Heart left ventricle (tissue), 16 donors: ENCODE data around the gene TMEM170B. TPM values are rescaled to one million over a fixed set of nuclear protein-coding genes. Genes with fewer than 3 reads are reported as not detected.

Experiments
- ATAC-seq, 4 donors: fragments of 200-7000 bp; cut with Tn5 transposase; one replicate each; pipeline ENCODE4 v1.9.1; 2020 to 2022; ENCODE audit warnings: moderate library complexity in 4 of 4, mild to moderate bottlenecking in 3 of 4, moderate number of reproducible peaks in 1 of 4
- DNase-seq, 5 donors: peaks; one replicate each; pipeline ENCODE4 v3.0.0-alpha.2; 2020
- H3K27ac ChIP-seq, 12 donors: fragments of 200-600 bp; sonication (generic) in 4 of 12; one replicate each; pipeline versions ENCODE4 v1.5.0 to v1.8.0; 2016 to 2022; ENCODE audit warnings: mild to moderate bottlenecking in 2 of 12
- H3K27me3 ChIP-seq, 9 donors: fragments of 200-600 bp; sonication (generic) in 2 of 9; one replicate each; pipeline versions ENCODE4 v1.5.1 to v1.8.0; 2016 to 2022; ENCODE audit warnings: mild to moderate bottlenecking in 3 of 9
- H3K36me3 ChIP-seq, 9 donors: fragments of 200-600 bp; sonication (generic) in 2 of 9; one replicate each; pipeline versions ENCODE4 v1.5.0 to v1.8.0; 2018 to 2022; ENCODE audit warnings: mild to moderate bottlenecking in 2 of 9
- H3K4me1 ChIP-seq, 12 donors: fragments of 200-600 bp; sonication (generic) in 4 of 12; one replicate each; pipeline versions ENCODE4 v1.5.0 to v1.8.0; 2016 to 2022; ENCODE audit warnings: mild to moderate bottlenecking in 3 of 12
- H3K4me3 ChIP-seq, 12 donors: fragments of 200-600 bp; sonication (generic) in 4 of 12; one replicate each; pipeline versions ENCODE4 v1.5.0 to v1.8.0; 2017 to 2022; ENCODE audit warnings: mild to moderate bottlenecking in 9 of 12, moderate library complexity in 4 of 12
- H3K9me3 ChIP-seq, 12 donors: fragments of 200-600 bp; sonication (generic) in 4 of 12; one replicate each; pipeline versions ENCODE4 v1.5.0 to v1.8.0; 2016 to 2022; ENCODE audit warnings: mild to moderate bottlenecking in 1 of 12
- CTCF ChIP-seq, 12 donors: fragments of 200-600 bp; sonication (generic) in 4 of 12; IDR thresholded peaks; one replicate each; pipeline versions ENCODE4 v1.5.0 to v1.8.0; 2018 to 2022; ENCODE audit warnings: antibody characterized with exemption in 12 of 12, mild to moderate bottlenecking in 5 of 12
- POLR2A ChIP-seq, 2 donors: fragments of 450-650 bp; IDR thresholded peaks; one replicate each; pipeline ENCODE4 v1.6.1; 2017; ENCODE audit warnings: antibody characterized with exemption in 2 of 2, mild to moderate bottlenecking in 2 of 2, moderate library complexity in 2 of 2
- WGBS, 4 donors: extraction: QIAGEN DNeasy Blood & Tissue Kit in 2 of 4; methylation state at CpG; one replicate each; pipeline versions ENCODE4 v1.1.5 to v1.1.7; 2013 to 2018; 5-methylcytosine and 5-hydroxymethylcytosine counted together
- intact Hi-C, 10 donors: fragments of 100-400 bp; cut with DNase I; formaldehyde crosslinking; loops; one replicate each; pipeline versions ENCODE4 v1.11.1 to v1.14.2; 2022
- polyA plus RNA-seq, 2 donors: library from polyadenylated mRNA; stranded (reverse); fragments of 200-250 nt; gene quantifications; one replicate each; pipeline ENCODE4 v1.2.3, GENCODE V29; 2013
- total RNA-seq, 9 donors: library from RNA; depleted of rRNA in 2 of 9; stranded (reverse); fragments of >200 nt in 2 of 9; fragmentation: NEBNext Ultra II Directional in 3 of 9; extraction: Animal tissue kit (Norgen Biotek cat#: 25700) in 3 of 9; gene quantifications; one replicate each; pipeline versions ENCODE4 v1.1.0 to v1.2.4, GENCODE V29; 2016 to 2023
- donor health status: ischemic (EF 13 %, LVEDD 7.1; RV severe dilation, severe dysfunction).
- donor health status: healthy with polysubstance abuse.
- donor health status: DM: no; HTN: yes; CAD: no.
- donor health status: DM: no; HTN: no; CAD: no.
- donor health status: ischemic (EF 25% LVEDD 6.9; RV normal size, moderate dysfunction).
- donor health status: ischemic (EF 25% LVEDD 5.7; RV mildly dilated, moderate dysfunction).
- donor health status: healthy.
- donor health status: DM: yes; HTN: yes; CAD: no.
- donor health status: ischemic (EF 35%, LVEDD 5.7; RV mildly dilated, moderate dysfunction).
- donor health status: nonischemic (EF 11% LVEDD 7.7; RV severe dilation, severe dysfunction).
- donor health status: DM: yes; HTN: yes; CAD: no.
- donor health status: PGD.
- donor health status: ischemic (EF 29% LVEDD 5.4; RV normal size, mild dysfunction).
- donor health status: nonischemic (EF 23%, LVEDD 6.1; RV moderate dilation, normal function).

TMEM170B gene
- total and polyA plus RNA-seq, 11 donors = 1.0 to 5.9 (median 3.9) TPM

- H3K4me3 ChIP-seq = no peak overlapping the region
- H3K9me3 ChIP-seq = no peaks in the 10 kb centered on the region
- peaks cover 0 to 8% (median 0%) of the 10 kb centered on the region in 12 donors for H3K4me1 ChIP-seq
- no peaks in the 10 kb centered on the region for H3K27me3 ChIP-seq
- TF ChIP-seq POLR2A (IDR thresholded peaks at IDR 0.05) (no peak), CTCF (IDR thresholded peaks at IDR 0.05) (no peak)
- DNase-seq (no peak), ATAC-seq (no peak)
- H3K27ac ChIP-seq = no peak overlapping the region
- H3K36me3 ChIP-seq = peaks cover 0 to 12% (median 6%) of the 10 kb centered on the region in 9 donors
- 89 to 97% (median 93%) methylated on average over 2 of the region's 2 CpGs for WGBS, 4 donors
- intact Hi-C loops = loop anchor here in 7 of 10 donors (5.0 to 10.0 kb wide), 4 partner anchors 76 to 619 kb away; no protein-coding TSS in a partner anchor
Observed at GRCh38 chr6:11571073-11571472, 33.5 kb downstream of the TMEM170B start.

GRCh38 chr6:11575408-11576033 is 38.0 kb downstream of the TMEM170B start:
- Histone ChIP-seq H3K36me3 (peaks cover 0 to 5% (median 0%) of the 10 kb centered on the region in 9 donors), H3K4me3 (peak overlapping the region in 2 of 12 donors; percentile 5 to 10), H3K9me3 (no peaks in the 10 kb centered on the region), H3K27me3 (no peaks in the 10 kb centered on the region), H3K27ac (peak overlapping the region in 1 of 12 donors; percentile 24), H3K4me1 (peaks cover 0 to 8% (median 0%) of the 10 kb centered on the region in 12 donors)
- DNase-seq = peak in 4 of 5 donors; percentile 27 to 45 (median 39)
- peak; percentile 86 to 98 (median 96) for ATAC-seq
- TF ChIP-seq POLR2A (IDR thresholded peaks at IDR 0.05) = no peak
- TF ChIP-seq CTCF (IDR thresholded peaks at IDR 0.05) = peak; percentile 75 to 91 (median 80)
- WGBS, 4 donors = 50 to 56% (median 52%) methylated on average over 10 of the region's 10 CpGs
- intact Hi-C loops = loop anchor here in 9 of 10 donors (1.0 to 10.0 kb wide), 7 partner anchors 78 to 621 kb away; no protein-coding TSS in a partner anchor

DNA sequence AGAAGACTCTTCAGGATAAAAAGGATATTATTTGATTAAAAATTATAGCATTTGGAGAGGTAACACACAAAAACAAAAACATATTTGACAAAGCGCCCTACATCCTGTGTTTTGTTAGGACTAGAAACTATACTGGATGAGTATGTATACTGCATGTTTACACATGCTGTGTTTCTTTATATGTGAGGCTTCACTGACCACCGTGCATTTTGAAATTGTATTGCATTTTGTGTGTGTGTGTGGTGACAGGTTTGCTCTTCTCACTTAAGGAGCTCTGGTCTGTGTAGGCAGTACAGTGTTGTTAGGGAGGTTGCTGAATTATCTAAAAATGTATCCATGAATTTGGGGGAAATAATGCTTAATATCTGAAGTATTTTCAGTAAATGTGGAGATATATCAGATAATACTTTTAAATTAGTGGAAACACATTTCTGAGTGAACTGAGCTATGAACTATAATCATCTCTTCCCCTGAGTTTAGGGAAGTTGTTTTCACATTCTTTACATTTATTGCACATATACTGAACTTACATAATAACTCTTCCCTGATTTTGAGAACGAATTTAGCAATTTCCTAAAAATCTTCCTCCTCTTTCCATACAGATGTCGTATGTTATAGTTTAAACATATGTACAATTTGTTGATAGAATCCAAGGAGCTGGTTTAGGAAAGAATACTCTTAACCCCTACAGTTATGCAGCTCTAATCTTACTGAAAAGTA is 43.3 kb downstream of the TMEM170B start:
- no peaks in the 10 kb centered on the region for H3K9me3 ChIP-seq
- WGBS, 4 donors = 80 to 82% (median 81%) methylated on average over 4 of the region's 4 CpGs
- ATAC-seq (no peak), DNase-seq (no peak)
- H3K36me3 ChIP-seq = peaks cover 0 to 5% (median 0%) of the 10 kb centered on the region in 9 donors
- no peak overlapping the region for H3K27ac ChIP-seq
- intact Hi-C loops = loop anchor here in 5 of 10 donors (10.0 kb wide), 5 partner anchors 654 to 1314 kb away; no protein-coding TSS in a partner anchor
- no peaks in the 10 kb centered on the region for H3K4me1 ChIP-seq
- no peak overlapping the region for H3K4me3 ChIP-seq
- H3K27me3 ChIP-seq = no peaks in the 10 kb centered on the region
- TF ChIP-seq CTCF (IDR thresholded peaks at IDR 0.05) (no peak), POLR2A (IDR thresholded peaks at IDR 0.05) (no peak)

DNA sequence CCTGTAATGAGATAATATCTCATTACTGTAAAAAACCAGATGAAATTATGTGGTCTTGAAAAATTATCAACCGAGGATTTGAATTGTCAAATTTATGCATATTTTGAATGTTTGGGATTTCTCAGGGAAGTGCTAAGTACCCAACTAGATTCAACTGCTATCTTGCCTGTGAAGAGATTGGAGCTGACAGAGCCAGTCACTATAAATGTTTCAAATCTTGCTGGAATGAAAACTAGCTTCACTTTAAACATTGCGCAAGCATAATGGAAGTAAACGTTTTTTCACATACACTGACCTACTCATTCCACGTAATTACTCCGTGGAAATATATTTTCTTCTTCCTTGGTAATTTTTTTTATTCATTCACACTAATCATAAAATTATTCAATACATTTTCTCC is 46.7 kb downstream of the TMEM170B start:
- ATAC-seq (no peak), DNase-seq (no peak)
- TF ChIP-seq CTCF (IDR thresholded peaks at IDR 0.05) (no peak), POLR2A (IDR thresholded peaks at IDR 0.05) (no peak)
- 74 to 77% (median 76%) methylated on average over 5 of the region's 5 CpGs for WGBS, 4 donors
- intact Hi-C loops = loop anchor here in 6 of 10 donors (2.0 to 10.0 kb wide), 8 partner anchors 71 to 1311 kb away; no protein-coding TSS in a partner anchor
- no peaks in the 10 kb centered on the region for H3K4me1 ChIP-seq
- H3K4me3 ChIP-seq = no peak overlapping the region
- no peaks in the 10 kb centered on the region for H3K27me3 ChIP-seq
- no peaks in the 10 kb centered on the region for H3K36me3 ChIP-seq
- H3K27ac ChIP-seq = no peak overlapping the region
- no peaks in the 10 kb centered on the region for H3K9me3 ChIP-seq
